Common myeloid progenitor, CD34-positive (primary cell): ENCODE data around the gene GALT.
A peak's percentile ranks its signal among the peaks of the same experiment; 100 is the strongest.

ENCODE experiments used
- CTCF ChIA-PET: fragments of 350-600 bp; sonication (Branson Sonifier 250); formaldehyde crosslinking; loops from one replicate; lab custom pipeline; 2021; ENCODE audit warnings: antibody characterized with exemption; lab: Charles Lee
- POLR2A ChIA-PET: fragments of 350-600 bp; sonication (Branson Sonifier 250); formaldehyde crosslinking; loops from one replicate; lab custom pipeline; 2021; ENCODE audit warnings: antibody characterized with exemption; lab: Charles Lee
- DNase-seq, 3 donors: peaks; one replicate each; pipeline versions ENCODE4 v3.0.0 to v3.0.0-alpha.2; 2013
- H3K27ac ChIP-seq, 2 experiments: 1 replicate in 1 of 2; 2 replicates in 1 of 2; pipeline ENCODE4 v1.7.0; 2013; ENCODE audit warnings: inconsistent platforms in 2 of 2, low read length in 2 of 2, mild to moderate bottlenecking in 2 of 2, low read depth in 1 of 2, moderate library complexity in 1 of 2; ENCODE audit not compliant: severe bottlenecking in 2 of 2, insufficient read depth in 1 of 2, poor library complexity in 1 of 2
- H3K27me3 ChIP-seq, 5 experiments: replicated peaks in 2 of 5; 1 replicate in 3 of 5; 2 replicates in 2 of 5; pipeline versions ENCODE4 v1.6.1 to v1.7.0; 2013; ENCODE audit warnings: low read length in 4 of 5, mild to moderate bottlenecking in 2 of 5, moderate library complexity in 2 of 5, inconsistent platforms in 1 of 5; ENCODE audit not compliant: insufficient read depth in 5 of 5, control insufficient read depth in 4 of 5
- H3K36me3 ChIP-seq, 4 experiments: 1 replicate in 2 of 4; 2 replicates in 2 of 4; pipeline versions ENCODE4 v1.6.1 to v1.7.0; 2013; ENCODE audit warnings: low read length in 3 of 4, control low read depth in 1 of 4, mild to moderate bottlenecking in 1 of 4; ENCODE audit not compliant: control insufficient read depth in 4 of 4, insufficient read depth in 4 of 4
- H3K4me1 ChIP-seq, 4 experiments: 1 replicate in 3 of 4; 2 replicates in 1 of 4; pipeline versions ENCODE4 v1.6.1 to v1.7.1; 2013; ENCODE audit warnings: low read length in 3 of 4, mild to moderate bottlenecking in 3 of 4, control low read depth in 1 of 4, inconsistent platforms in 1 of 4, moderate library complexity in 1 of 4; ENCODE audit not compliant: control insufficient read depth in 4 of 4, insufficient read depth in 4 of 4; ENCODE audit errors: control extremely low read depth in 1 of 4
- H3K4me3 ChIP-seq, 7 experiments: 1 replicate in 4 of 7; 2 replicates in 3 of 7; pipeline versions ENCODE4 v1.5.1 to v1.7.0; 2013; ENCODE audit warnings: mild to moderate bottlenecking in 7 of 7, low read length in 6 of 7, moderate library complexity in 6 of 7, inconsistent platforms in 2 of 7, low read depth in 2 of 7, control low read depth in 1 of 7; ENCODE audit not compliant: insufficient read depth in 4 of 7, control insufficient read depth in 1 of 7; ENCODE audit errors: extremely low read depth in 1 of 7
- H3K9me3 ChIP-seq, 5 experiments: 1 replicate in 4 of 5; 2 replicates in 1 of 5; pipeline versions ENCODE4 v1.6.1 to v1.7.1; 2013; ENCODE audit warnings: low read length in 4 of 5, mild to moderate bottlenecking in 2 of 5, inconsistent platforms in 1 of 5, low read depth in 1 of 5, moderate library complexity in 1 of 5; ENCODE audit not compliant: control insufficient read depth in 4 of 5, insufficient read depth in 2 of 5; ENCODE audit errors: control extremely low read depth in 1 of 5
- WGBS: methylation state at CpG from one replicate; pipeline ENCODE4 v1.1.5; 2013; ENCODE audit not compliant: insufficient coverage; 5-methylcytosine and 5-hydroxymethylcytosine counted together

GALT gene

GRCh38 chr9:34625186-34625486 is 21.3 kb upstream of the GALT start:
- Histone ChIP-seq H3K36me3 (no peaks in the 10 kb centered on the region), H3K27me3 (peaks cover 11 to 92% (median 49%) of the 10 kb centered on the region in 5 experiments), H3K4me1 (peaks cover 0 to 33% (median 9%) of the 10 kb centered on the region in 4 experiments), H3K4me3 (no peak overlapping the region), H3K9me3 (peaks cover 0 to 6% (median 0%) of the 10 kb centered on the region in 5 experiments), H3K27ac (no peak overlapping the region)
- no peak for DNase-seq
- 57% methylated on average over 1 of the region's 3 CpGs for WGBS
- ChIA-PET CTCF (interaction anchor here (1.1 to 7.6 kb wide), 4 partner anchors 8 to 25 kb away, joined by 3 to 82 read pairs (median 19); partner anchors contain the start of gene GALT), POLR2A (interaction anchor here (0.7 kb wide), 1 partner anchor 11 kb away, joined by 3 read pairs; no protein-coding TSS in a partner anchor)

- 26% methylated on average over 15 of the region's 20 CpGs for WGBS
- ChIA-PET CTCF (interaction anchor here (1.3 to 10.7 kb wide), 4 partner anchors 10 to 18 kb away, joined by 4 to 293 read pairs (median 6); partner anchors contain the start of genes RPP25L and SIGMAR1), POLR2A (no interaction called here)
- peak overlapping the region in 5 of 7 experiments; percentile 29 to 66 (median 57) for H3K4me3 ChIP-seq
- H3K4me1 ChIP-seq = peaks cover 0 to 28% (median 9%) of the 10 kb centered on the region in 4 experiments
- H3K36me3 ChIP-seq = no peaks in the 10 kb centered on the region
- peaks cover 11 to 85% (median 43%) of the 10 kb centered on the region in 5 experiments for H3K27me3 ChIP-seq
- H3K27ac ChIP-seq = no peak overlapping the region
- DNase-seq = no peak
- H3K9me3 ChIP-seq = no peaks in the 10 kb centered on the region
Observed at GRCh38 chr9:34627716-34628655, 18.5 kb upstream of the GALT start.

- Histone ChIP-seq H3K27ac (no peak within 1 kb of the TSS), H3K4me1 (peaks cover 0 to 19% (median 8%) of the 10 kb centered on the region in 4 experiments), H3K27me3 (peaks cover 11 to 76% (median 39%) of the 10 kb centered on the region in 5 experiments), H3K4me3 (peak within 1 kb of the TSS in 6 of 7 experiments; percentile 23 to 66 (median 46)), H3K9me3 (no peaks in the 10 kb centered on the region), H3K36me3 (no peaks in the 10 kb centered on the region)
- 2% methylated on average over 51 of the region's 69 CpGs for WGBS
- ChIA-PET CTCF (interaction anchor here (0.5 to 10.7 kb wide), 5 partner anchors 9 to 27 kb away, joined by 4 to 293 read pairs (median 5); partner anchors contain the start of genes DCTN3, RPP25L and SIGMAR1), POLR2A (no interaction called here)
- peak in 2 of 3 donors; percentile 33 to 42 for DNase-seq
Observed at GRCh38 chr9:34628656-34629490, 17.6 kb upstream of the GALT start, which contains the start of gene ARID3C. TSS of gene ARID3C (minus strand) at chr9:34629066. CDS start at chr9:34628014, 1,052 bp downstream.

GRCh38 chr9:34629491-34629808 is 17.0 kb upstream of the GALT start:
- 31% methylated on average over 4 of the region's 5 CpGs for WGBS
- peaks cover 11 to 71% (median 35%) of the 10 kb centered on the region in 5 experiments for H3K27me3 ChIP-seq
- peaks cover 0 to under 1% (median 0%) of the 10 kb centered on the region in 4 experiments for H3K36me3 ChIP-seq
- ChIA-PET CTCF (interaction anchor here (1.2 to 10.7 kb wide), 4 partner anchors 9 to 19 kb away, joined by 4 to 293 read pairs (median 6); partner anchors contain the start of genes DCTN3, RPP25L and SIGMAR1), POLR2A (no interaction called here)
- no peaks in the 10 kb centered on the region for H3K9me3 ChIP-seq
- DNase-seq = no peak
- no peak overlapping the region for H3K27ac ChIP-seq
- peak overlapping the region in 2 of 7 experiments; percentile 66 for H3K4me3 ChIP-seq
- H3K4me1 ChIP-seq = peaks cover 0 to 14% (median 7%) of the 10 kb centered on the region in 4 experiments

GRCh38 chr9:34630402-34631154 is 15.9 kb upstream of the GALT start:
- Histone ChIP-seq H3K9me3 (no peaks in the 10 kb centered on the region), H3K4me3 (no peak overlapping the region), H3K36me3 (peaks cover 0 to 12% (median 8%) of the 10 kb centered on the region in 4 experiments), H3K27ac (no peak overlapping the region), H3K27me3 (peaks cover 11 to 59% (median 33%) of the 10 kb centered on the region in 5 experiments), H3K4me1 (peaks cover 0 to 14% (median 7%) of the 10 kb centered on the region in 4 experiments)
- POLR2A ChIA-PET = no interaction called here
- no peak for DNase-seq
- CTCF ChIA-PET = interaction anchor here (1.3 to 10.7 kb wide), 3 partner anchors 8 to 83 kb away, joined by 9 to 293 read pairs (median 82); partner anchors contain the start of genes DCTN3 and RPP25L
- WGBS = 57% methylated on average over 5 of the region's 5 CpGs

GRCh38 chr9:34633166-34633565 is 13.3 kb upstream of the GALT start:
- Histone ChIP-seq H3K36me3 (peaks cover 0 to 17% (median 10%) of the 10 kb centered on the region in 4 experiments), H3K27me3 (peaks cover 5 to 33% (median 15%) of the 10 kb centered on the region in 5 experiments), H3K4me3 (no peak overlapping the region), H3K4me1 (peaks cover 1 to 33% (median 25%) of the 10 kb centered on the region in 4 experiments), H3K27ac (no peak overlapping the region), H3K9me3 (no peaks in the 10 kb centered on the region)
- CTCF ChIA-PET = interaction anchor here (0.6 to 10.7 kb wide), 13 partner anchors 10 to 197 kb away, joined by 3 to 293 read pairs (median 4); partner anchors contain the start of genes DCTN3, GALT and RPP25L
- 92% methylated on average over 2 of the region's 5 CpGs for WGBS
- no peak for DNase-seq
- POLR2A ChIA-PET = interaction anchor here (0.6 kb wide), 1 partner anchor 42 kb away, joined by 4 read pairs; no protein-coding TSS in a partner anchor
